T-cell (primary cell): ENCODE data around the gene CERS2. TPM values are rescaled to one million over a fixed set of nuclear protein-coding genes. Genes with fewer than 3 reads are reported as not detected.
A peak's percentile ranks its signal among the peaks of the same experiment; 100 is the strongest.

Source experiments
- ATAC-seq, 4 experiments: fragments of 200-7000 bp in 3 of 4; fragments of 150-1000 bp in 1 of 4; cut with Tn5 transposase; replicated peaks in 1 of 4; 1 replicate in 3 of 4; 2 replicates in 1 of 4; pipeline ENCODE4 v1.10.0; 2021; ENCODE audit warnings: moderate library complexity in 3 of 4, mild to moderate bottlenecking in 2 of 4, moderate number of reproducible peaks in 1 of 4
- CTCF ChIA-PET, 2 donors: fragments of 300-600 bp; sonication (Branson Sonifier 250); formaldehyde crosslinking; loops; one replicate each; lab custom pipeline; 2022; ENCODE audit warnings: antibody characterized with exemption in 2 of 2; lab: Charles Lee
- POLR2A ChIA-PET, 2 donors: fragments of 300-600 bp; sonication (Branson Sonifier 250); formaldehyde crosslinking; loops; one replicate each; lab custom pipeline; 2022; ENCODE audit warnings: antibody characterized with exemption in 2 of 2; lab: Charles Lee
- DNase-seq, 35 experiments: peaks; one replicate each; pipeline versions ENCODE4 v3.0.0 to v3.0.0-alpha.2; 2013 to 2023
- H3K27ac ChIP-seq: one replicate; pipeline ENCODE4 v1.5.1; 2013; ENCODE audit warnings: low read length
- H3K27me3 ChIP-seq, 2 experiments: replicated peaks in 1 of 2; 1 replicate in 1 of 2; 2 replicates in 1 of 2; pipeline versions ENCODE4 v1.6.1 to v1.7.0; 2013; ENCODE audit warnings: low read length in 1 of 2, mixed read lengths in 1 of 2; ENCODE audit not compliant: control insufficient read depth in 2 of 2, insufficient read depth in 2 of 2; ENCODE audit errors: extremely low read depth in 1 of 2
- H3K36me3 ChIP-seq, 2 donors: 1 replicate in 1 of 2; 2 replicates in 1 of 2; pipeline versions ENCODE4 v1.6.1 to v1.7.0; 2013; ENCODE audit warnings: low read length in 1 of 2; ENCODE audit not compliant: control insufficient read depth in 2 of 2, insufficient read depth in 1 of 2; ENCODE audit errors: extremely low read depth in 1 of 2
- H3K4me1 ChIP-seq, 2 experiments: 1 replicate in 1 of 2; 2 replicates in 1 of 2; pipeline versions ENCODE4 v1.6.1 to v1.7.0; 2013; ENCODE audit warnings: low read length in 2 of 2, mixed read lengths in 1 of 2; ENCODE audit not compliant: insufficient read depth in 2 of 2, control insufficient read depth in 1 of 2; ENCODE audit errors: extremely low read depth in 1 of 2
- H3K4me3 ChIP-seq, 2 donors: 1 replicate in 1 of 2; 2 replicates in 1 of 2; pipeline versions ENCODE4 v1.5.1 to v1.7.0; 2013; ENCODE audit warnings: mild to moderate bottlenecking in 2 of 2, low read length in 1 of 2, moderate library complexity in 1 of 2; ENCODE audit not compliant: control insufficient read depth in 1 of 2; ENCODE audit errors: extremely low read depth in 1 of 2
- H3K9me3 ChIP-seq: 2 replicates; pipeline ENCODE4 v1.7.0; 2013
- H3K27ac Mint-ChIP-seq, 2 donors: one replicate each; pipeline ENCODE4 v1.8.0; 2020 to 2021; ENCODE audit warnings: mild to moderate bottlenecking in 2 of 2, mixed read lengths in 2 of 2
- H3K27me3 Mint-ChIP-seq, 2 donors: one replicate each; pipeline ENCODE4 v1.8.0; 2021 to 2022; ENCODE audit warnings: mixed read lengths in 2 of 2
- H3K36me3 Mint-ChIP-seq: one replicate; pipeline ENCODE4 v1.8.0; 2021; ENCODE audit warnings: mixed read lengths
- H3K4me1 Mint-ChIP-seq, 3 donors: one replicate each; pipeline ENCODE4 v1.8.0; 2020 to 2022; ENCODE audit warnings: mixed read lengths in 3 of 3, mild to moderate bottlenecking in 1 of 3
- H3K4me3 Mint-ChIP-seq, 3 donors: one replicate each; pipeline ENCODE4 v1.8.0; 2020 to 2022; ENCODE audit warnings: mild to moderate bottlenecking in 3 of 3, mixed read lengths in 3 of 3, moderate library complexity in 3 of 3
- H3K9me3 Mint-ChIP-seq, 3 donors: one replicate each; pipeline ENCODE4 v1.8.0; 2020 to 2022; ENCODE audit warnings: mixed read lengths in 3 of 3
- WGBS: methylation state at CpG from one replicate; pipeline ENCODE4 v1.1.5; 2013; ENCODE audit warnings: missing lambda C conversion rate; ENCODE audit not compliant: insufficient coverage; 5-methylcytosine and 5-hydroxymethylcytosine counted together
- total RNA-seq, 35 experiments: library from RNA in 6 of 35; stranded (reverse) in 6 of 35; fragments of 120-200 nt in 1 of 35; gene quantifications; one replicate each; pipeline versions ENCODE4 v1.2.1 to v1.2.4 and lab custom pipeline; 2013 to 2026

Gene CERS2
- total RNA-seq, 5 donors from 2014 or later (not counting 1 experiment from before 2014, with no cell fraction given): 74.3 to 153 (median 135) TPM

DNA sequence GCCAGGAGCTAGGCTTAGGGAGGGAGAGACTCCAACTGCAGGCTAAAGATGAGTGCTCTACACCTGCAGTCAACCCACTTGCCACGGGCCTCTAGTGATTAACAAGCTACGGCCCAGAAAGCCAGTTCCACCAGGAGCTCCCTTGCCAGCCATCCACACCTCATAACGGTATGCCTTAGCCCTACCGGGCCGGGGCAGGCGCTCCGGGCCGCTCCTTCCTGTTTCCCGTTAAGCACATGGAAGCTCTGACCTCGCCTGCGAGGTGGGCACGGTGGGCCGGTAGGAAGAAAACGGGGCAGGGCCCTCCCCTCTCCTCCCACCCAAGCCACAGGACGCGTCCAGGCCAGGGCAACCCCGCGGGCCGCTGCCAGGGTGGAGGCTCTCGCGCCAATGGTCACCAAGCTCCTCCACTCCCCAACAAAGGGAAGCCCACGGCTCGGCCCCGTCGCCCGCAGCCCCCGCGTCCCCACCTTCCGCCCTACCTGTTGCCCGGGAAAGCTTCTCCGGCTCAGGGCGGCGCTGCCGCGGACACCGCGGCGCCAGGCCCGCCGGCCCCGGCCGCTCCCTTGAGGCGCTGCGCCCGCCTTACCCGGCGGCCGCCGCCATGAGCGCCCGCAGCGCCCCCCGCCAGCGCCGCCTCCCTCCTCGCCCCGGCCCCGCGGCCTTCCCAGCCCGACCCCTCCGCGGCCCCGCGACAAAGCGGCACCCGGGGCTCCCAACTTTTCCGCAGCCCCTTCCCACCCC lies 627 bp downstream of the CERS2 start:
- H3K36me3 Mint-ChIP-seq: peaks cover under 1% of the 10 kb centered on the region
- Histone ChIP-seq H3K27ac (peak overlapping the region; percentile 73), H3K27me3 (no peaks in the 10 kb centered on the region), H3K4me1 (peaks cover 33 to 75% of the 10 kb centered on the region in 2 experiments), H3K36me3 (peaks cover 0 to 4% of the 10 kb centered on the region in 2 donors), H3K9me3 (no peaks in the 10 kb centered on the region), H3K4me3 (peak overlapping the region; percentile 72 to 91)
- peaks cover 64 to 70% (median 69%) of the 10 kb centered on the region in 3 donors for H3K4me1 Mint-ChIP-seq
- POLR2A ChIA-PET: interaction anchor here (0.6 to 0.8 kb wide), 4 partner anchors 11 to 395 kb away, joined by 3 to 4 read pairs (median 3); partner anchors contain the start of gene MCL1 (in 1 of the 2)
- ATAC-seq (peak; percentile 48 to 54 (median 52)), DNase-seq (peak in 24 of 35 experiments; percentile 7 to 58 (median 21))
- peak overlapping the region; percentile 91 to 94 for H3K27ac Mint-ChIP-seq
- H3K4me3 Mint-ChIP-seq: peak overlapping the region; percentile 83 to 89 (median 85)
- WGBS: under 1% methylated on average over 61 of the region's 67 CpGs
- H3K27me3 Mint-ChIP-seq: no peaks in the 10 kb centered on the region
- H3K9me3 Mint-ChIP-seq: no peaks in the 10 kb centered on the region
- CTCF ChIA-PET: interaction anchor here (0.6 to 1.3 kb wide), 3 partner anchors 31 to 425 kb away, joined by 3 to 4 read pairs (median 3); partner anchors contain the start of gene PSMB4 (in 1 of the 2)

DNA sequence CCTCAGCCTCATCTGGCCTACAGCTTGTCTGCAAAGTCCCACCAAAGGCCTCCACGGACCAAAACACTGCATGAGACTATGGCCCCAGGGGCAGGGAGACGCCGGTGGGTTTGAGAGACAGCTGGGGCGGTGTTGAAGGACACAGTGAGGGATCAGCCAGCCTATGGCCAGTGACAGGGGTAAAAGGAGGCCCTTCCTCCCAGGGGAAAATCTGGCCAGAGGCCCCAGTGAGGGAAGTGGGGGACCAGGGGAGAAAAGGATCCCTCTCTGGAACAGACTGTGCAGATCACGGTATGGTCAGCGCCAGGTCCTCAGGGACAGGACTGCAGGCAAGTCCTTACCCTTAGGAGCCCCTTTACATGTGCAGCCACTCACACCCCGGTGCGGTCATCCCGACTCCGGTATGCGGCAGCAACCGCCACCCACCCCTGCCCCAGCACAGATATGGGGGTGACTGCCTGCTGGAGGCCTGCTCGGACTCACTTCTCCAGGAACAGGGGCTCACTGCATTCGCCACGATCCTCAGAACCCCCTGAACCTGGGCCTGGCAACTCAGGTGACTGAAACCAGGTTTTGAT lies 1.3 kb downstream of the CERS2 start:
- peaks cover 33 to 69% of the 10 kb centered on the region in 2 experiments for H3K4me1 ChIP-seq
- H3K4me3 ChIP-seq: peak overlapping the region; percentile 72 to 91
- no peaks in the 10 kb centered on the region for H3K27me3 Mint-ChIP-seq
- ATAC-seq (no peak), DNase-seq (peak in 3 of 35 experiments; percentile 4 to 11 (median 9))
- peaks cover 5% of the 10 kb centered on the region for H3K36me3 Mint-ChIP-seq
- H3K4me3 Mint-ChIP-seq: peak overlapping the region; percentile 83 to 89 (median 85)
- H3K27me3 ChIP-seq: no peaks in the 10 kb centered on the region
- H3K9me3 ChIP-seq: no peaks in the 10 kb centered on the region
- no peaks in the 10 kb centered on the region for H3K9me3 Mint-ChIP-seq
- H3K4me1 Mint-ChIP-seq: peaks cover 60 to 66% (median 63%) of the 10 kb centered on the region in 3 donors
- H3K27ac Mint-ChIP-seq: peak overlapping the region; percentile 91 to 94
- CTCF ChIA-PET: interaction anchor here (0.7 to 1.3 kb wide), 2 partner anchors 32 to 426 kb away, joined by 3 to 4 read pairs; partner anchors contain the start of gene PSMB4 (in 1 of the 2)
- H3K36me3 ChIP-seq: peaks cover 3 to 10% of the 10 kb centered on the region in 2 donors
- 32% methylated on average over 13 of the region's 15 CpGs for WGBS
- peak overlapping the region; percentile 73 for H3K27ac ChIP-seq
- POLR2A ChIA-PET: interaction anchor here in 1 of 2 donors (0.6 kb wide), 1 partner anchor 10 kb away, joined by 3 read pairs; no protein-coding TSS in a partner anchor

DNA sequence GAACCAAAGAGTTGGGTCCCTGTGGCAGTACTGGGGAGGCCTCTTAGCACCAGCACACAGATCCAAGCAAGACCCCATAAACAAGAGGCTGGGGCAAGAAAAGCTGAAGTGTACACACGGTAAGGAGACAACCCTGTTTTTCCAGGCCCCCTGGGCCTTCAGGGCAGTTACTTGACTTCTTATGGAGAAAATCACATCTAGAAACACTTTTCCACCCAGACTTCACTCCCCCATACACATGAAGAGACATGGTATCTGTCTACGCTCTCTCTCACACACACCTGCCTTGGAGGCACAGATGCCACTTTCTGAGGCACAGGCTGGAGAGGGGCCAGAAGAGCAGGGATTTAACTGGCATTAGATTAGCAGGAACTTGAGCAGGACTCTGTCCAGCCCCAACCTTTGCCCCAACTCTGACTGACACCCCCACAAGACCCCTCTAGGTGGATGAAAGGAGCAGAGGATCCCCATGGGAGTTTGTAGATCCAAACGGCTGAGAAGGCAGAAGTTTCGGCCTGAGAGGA lies 2.2 kb downstream of the CERS2 start:
- Histone ChIP-seq H3K9me3 (no peaks in the 10 kb centered on the region), H3K4me3 (no peak overlapping the region), H3K27ac (peak overlapping the region; percentile 73), H3K4me1 (peaks cover 30 to 62% of the 10 kb centered on the region in 2 experiments), H3K27me3 (no peaks in the 10 kb centered on the region), H3K36me3 (peaks cover 10 to 19% of the 10 kb centered on the region in 2 donors)
- Mint-ChIP-seq H3K27ac (peak overlapping the region; percentile 91 to 94), H3K4me3 (peak overlapping the region; percentile 83 to 89 (median 85)), H3K27me3 (no peaks in the 10 kb centered on the region), H3K4me1 (peaks cover 55 to 61% (median 56%) of the 10 kb centered on the region in 3 donors), H3K9me3 (no peaks in the 10 kb centered on the region), H3K36me3 (peaks cover 13% of the 10 kb centered on the region)
- POLR2A ChIA-PET: interaction anchor here in 1 of 2 donors (0.5 kb wide), 1 partner anchor 638 kb away, joined by 5 read pairs; no protein-coding TSS in a partner anchor
- ATAC-seq: no peak
- no peak for DNase-seq
- CTCF ChIA-PET: no interaction called here
- 83% methylated on average over 1 of the region's 4 CpGs for WGBS

DNA sequence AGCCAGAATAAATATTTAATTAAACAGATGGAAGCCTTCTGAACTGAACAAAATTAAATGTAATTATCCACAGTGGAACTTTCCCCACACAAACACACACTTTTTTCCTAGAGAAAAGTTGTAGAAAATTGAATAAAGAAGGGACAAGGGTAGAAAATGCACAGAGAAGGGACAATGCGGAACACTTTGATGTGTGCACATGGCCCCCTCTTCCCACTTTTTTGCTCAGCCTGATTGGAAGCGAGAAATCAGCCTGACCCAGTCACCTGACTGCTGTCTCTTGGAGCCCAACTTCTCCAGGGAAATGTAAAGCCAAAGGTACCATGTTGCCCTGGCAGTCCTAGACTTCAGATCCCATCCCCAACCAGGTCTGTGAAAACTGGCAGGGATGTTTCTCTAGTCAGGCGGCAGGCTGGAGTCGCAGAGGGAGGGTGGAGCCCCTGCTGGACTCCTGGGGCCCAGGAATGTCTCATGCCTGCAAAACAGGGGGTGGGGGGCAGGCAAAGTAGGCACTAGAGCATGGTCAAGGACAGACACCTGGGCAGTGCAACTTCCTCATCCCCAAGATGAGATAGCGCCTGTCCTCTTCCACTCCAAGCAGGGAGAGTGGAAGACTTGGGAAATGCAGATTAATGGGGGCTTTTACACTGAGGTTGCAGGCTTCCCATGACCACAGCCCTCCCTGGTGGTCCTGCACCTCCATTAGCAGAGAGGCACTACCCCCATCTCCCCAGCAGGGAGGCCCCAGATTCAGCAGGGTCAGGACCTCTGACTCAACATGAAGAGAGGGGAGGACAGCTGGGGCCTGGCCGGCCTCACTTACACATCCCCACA lies 2.8 kb downstream of the CERS2 start:
- peak overlapping the region; percentile 83 to 89 (median 85) for H3K4me3 Mint-ChIP-seq
- Histone ChIP-seq H3K4me1 (peaks cover 24 to 55% of the 10 kb centered on the region in 2 experiments), H3K27ac (no peak overlapping the region), H3K36me3 (peaks cover 10 to 26% of the 10 kb centered on the region in 2 donors), H3K4me3 (no peak overlapping the region), H3K27me3 (no peaks in the 10 kb centered on the region), H3K9me3 (no peaks in the 10 kb centered on the region)
- no peaks in the 10 kb centered on the region for H3K27me3 Mint-ChIP-seq
- peaks cover 48 to 55% (median 49%) of the 10 kb centered on the region in 3 donors for H3K4me1 Mint-ChIP-seq
- DNase-seq (no peak), ATAC-seq (no peak)
- ChIA-PET POLR2A (no interaction called here), CTCF (no interaction called here)
- no peaks in the 10 kb centered on the region for H3K9me3 Mint-ChIP-seq
- H3K36me3 Mint-ChIP-seq: peaks cover 19% of the 10 kb centered on the region
- no CpG with 5 or more reads among the region's 6 CpGs for WGBS
- H3K27ac Mint-ChIP-seq: peak overlapping the region; percentile 91 to 94

DNA sequence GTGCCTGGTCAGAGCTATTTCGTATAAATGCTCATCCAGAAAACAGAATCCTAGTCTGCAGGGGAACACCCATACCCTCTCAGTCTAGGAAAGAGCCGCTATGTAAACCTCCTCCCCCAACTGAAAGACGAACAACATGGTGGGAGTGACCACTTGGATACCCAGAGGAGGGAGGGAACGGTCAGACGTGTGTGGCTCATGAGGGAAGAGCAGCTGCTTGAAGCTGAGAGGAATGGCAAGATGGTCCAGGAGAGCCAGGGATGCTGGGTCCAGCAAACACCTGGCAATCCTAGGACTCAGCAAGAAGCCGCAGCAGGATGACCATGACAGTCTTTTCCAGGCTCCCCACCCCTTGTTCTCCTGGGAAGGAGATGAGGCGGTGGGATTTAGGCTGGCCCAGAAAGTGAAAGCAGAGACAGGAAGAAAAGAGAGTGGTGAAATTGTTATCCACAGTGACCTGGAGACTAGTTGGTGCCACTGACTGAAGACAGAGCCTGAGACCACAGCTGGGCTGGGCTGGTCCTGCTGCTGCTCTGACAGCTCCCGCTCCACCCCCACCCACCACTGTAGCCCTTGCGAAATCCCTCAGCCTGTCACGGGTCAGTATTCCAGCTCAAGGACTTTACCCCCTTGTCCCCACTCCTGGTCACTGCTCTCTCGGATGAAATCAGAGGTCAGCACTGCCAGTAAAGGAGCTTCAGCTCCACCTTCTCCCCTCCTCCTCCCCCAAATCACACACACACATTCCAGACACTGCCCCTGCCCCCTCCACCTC lies 3.6 kb downstream of the CERS2 start:
- ChIA-PET POLR2A (interaction anchor here in 1 of 2 donors (0.6 kb wide), 2 partner anchors 14 to 524 kb away, joined by 3 read pairs; no protein-coding TSS in a partner anchor), CTCF (interaction anchor here (0.9 to 1.1 kb wide), 2 partner anchors 9 to 17 kb away, joined by 3 read pairs; no protein-coding TSS in a partner anchor)
- no peaks in the 10 kb centered on the region for H3K27me3 Mint-ChIP-seq
- H3K36me3 Mint-ChIP-seq: peaks cover 26% of the 10 kb centered on the region
- no peak for ATAC-seq
- no peak for DNase-seq
- H3K4me3 Mint-ChIP-seq: peak overlapping the region in 2 of 3 donors; percentile 4 to 89
- Histone ChIP-seq H3K4me1 (peaks cover 23 to 47% of the 10 kb centered on the region in 2 experiments), H3K27me3 (no peaks in the 10 kb centered on the region), H3K36me3 (peaks cover 10 to 34% of the 10 kb centered on the region in 2 donors), H3K27ac (peak overlapping the region; percentile 12), H3K9me3 (no peaks in the 10 kb centered on the region), H3K4me3 (no peak overlapping the region)
- peaks cover 40 to 47% (median 41%) of the 10 kb centered on the region in 3 donors for H3K4me1 Mint-ChIP-seq
- 85% methylated on average over 7 of the region's 11 CpGs for WGBS
- H3K9me3 Mint-ChIP-seq: no peaks in the 10 kb centered on the region
- H3K27ac Mint-ChIP-seq: peak overlapping the region; percentile 91 to 94
